ENCODE measurements around the gene EEIG1.

- TF ChIP-seq CTCF (IDR thresholded peaks at IDR 0.05): no peak
- TF ChIP-seq POLR2A (IDR thresholded peaks at IDR 0.05): no peak
Measured at GRCh38 chr9:127945338-127945737, 35.5 kb downstream of the EEIG1 start.

Data from Peyer's patch (tissue), 4 donors.